Neuronal stem cell (in vitro differentiated cells): ENCODE results near the gene POLR3H.

Experiments
- DNase-seq: peaks from one replicate; pipeline ENCODE4 v3.0.0-alpha.2; 2013; ENCODE audit warnings: low spot score
- H2AFZ ChIP-seq: one replicate; pipeline ENCODE4 v1.6.1; 2013; ENCODE audit warnings: mild to moderate bottlenecking, low read length, inconsistent platforms
- H2AK5ac ChIP-seq: 2 replicates; pipeline ENCODE4 v1.6.1; 2013; ENCODE audit warnings: low read depth, mild to moderate bottlenecking, inconsistent platforms, low read length, moderate library complexity, mixed read lengths
- H2BK120ac ChIP-seq: 2 replicates; pipeline ENCODE4 v1.6.1; 2013; ENCODE audit warnings: low read depth, mild to moderate bottlenecking, inconsistent platforms, low read length, moderate library complexity, mixed read lengths
- H2BK12ac ChIP-seq: one replicate; pipeline ENCODE4 v1.6.1; 2013; ENCODE audit warnings: low read length, inconsistent platforms
- H2BK15ac ChIP-seq: 2 replicates; pipeline ENCODE4 v1.6.1; 2013; ENCODE audit warnings: mild to moderate bottlenecking, low read length, inconsistent platforms, mixed read lengths
- H2BK5ac ChIP-seq: one replicate; pipeline ENCODE4 v1.6.1; 2013; ENCODE audit warnings: inconsistent platforms, mild to moderate bottlenecking, low read length, moderate library complexity
- H3K14ac ChIP-seq: one replicate; pipeline ENCODE4 v1.6.1; 2013; ENCODE audit warnings: low read length, inconsistent platforms
- H3K18ac ChIP-seq: 2 replicates; pipeline ENCODE4 v1.6.1; 2013; ENCODE audit warnings: low read length, inconsistent platforms
- H3K23ac ChIP-seq: 2 replicates; pipeline ENCODE4 v1.6.1; 2013; ENCODE audit warnings: low read depth, mild to moderate bottlenecking, mixed read lengths, low read length, inconsistent platforms; ENCODE audit not compliant: poor library complexity
- H3K27ac ChIP-seq: replicated peaks from 3 replicates; pipeline ENCODE4 v1.5.1; 2013; ENCODE audit warnings: low read length, inconsistent platforms
- H3K27me3 ChIP-seq, 3 experiments: 2 replicates each; pipeline ENCODE4 v1.6.1; 2013; ENCODE audit warnings: low read length in 3 of 3, mild to moderate bottlenecking in 2 of 3, inconsistent platforms in 1 of 3, low read depth in 1 of 3, mixed read lengths in 1 of 3, moderate library complexity in 1 of 3; ENCODE audit not compliant: control insufficient read depth in 3 of 3, insufficient read depth in 3 of 3
- H3K36me3 ChIP-seq, 2 donors: replicated peaks in 1 of 2; 2 replicates each; pipeline ENCODE4 v1.6.1; 2013; ENCODE audit warnings: low read length in 2 of 2; ENCODE audit not compliant: control insufficient read depth in 2 of 2, insufficient read depth in 2 of 2
- H3K4ac ChIP-seq: 2 replicates; pipeline ENCODE4 v1.6.1; 2013; ENCODE audit warnings: inconsistent platforms, mild to moderate bottlenecking, low read length, moderate library complexity
- H3K4me1 ChIP-seq, 2 donors: 1 replicate in 1 of 2; 2 replicates in 1 of 2; pipeline ENCODE4 v1.6.1; 2013; ENCODE audit warnings: low read length in 2 of 2, low read depth in 1 of 2; ENCODE audit not compliant: control insufficient read depth in 2 of 2, insufficient read depth in 1 of 2
- H3K4me2 ChIP-seq: one replicate; pipeline ENCODE4 v1.6.1; 2013; ENCODE audit warnings: mild to moderate bottlenecking, low read length, inconsistent platforms; ENCODE audit not compliant: insufficient read depth, poor library complexity, severe bottlenecking
- H3K4me3 ChIP-seq, 2 donors: 2 replicates each; pipeline ENCODE4 v1.5.1; 2013; ENCODE audit warnings: low read length in 2 of 2, mild to moderate bottlenecking in 2 of 2, inconsistent platforms in 1 of 2, moderate library complexity in 1 of 2
- H3K79me1 ChIP-seq: one replicate; pipeline ENCODE4 v1.6.1; 2013; ENCODE audit warnings: low read depth, mild to moderate bottlenecking, inconsistent platforms, low read length, moderate library complexity
- H3K9ac ChIP-seq: one replicate; pipeline ENCODE4 v1.6.1; 2013; ENCODE audit warnings: mild to moderate bottlenecking, low read depth, low read length, inconsistent platforms; ENCODE audit not compliant: poor library complexity
- H3K9me3 ChIP-seq, 2 donors: replicated peaks in 1 of 2; 2 replicates each; pipeline versions ENCODE3 to v1.6.1; 2013; ENCODE audit warnings: low read length in 2 of 2, mild to moderate bottlenecking in 2 of 2, inconsistent platforms in 1 of 2, low read depth in 1 of 2, mixed read lengths in 1 of 2, moderate library complexity in 1 of 2; ENCODE audit not compliant: control insufficient read depth in 2 of 2, insufficient read depth in 1 of 2
- H4K8ac ChIP-seq: one replicate; pipeline ENCODE4 v1.6.1; 2013; ENCODE audit warnings: low read depth, mild to moderate bottlenecking, inconsistent platforms, low read length, moderate library complexity
- H4K91ac ChIP-seq: one replicate; pipeline ENCODE4 v1.6.1; 2013; ENCODE audit warnings: low read length, low read depth, mild to moderate bottlenecking, inconsistent platforms; ENCODE audit not compliant: poor library complexity
- WGBS, 2 donors: extraction: QIAGEN DNeasy Blood & Tissue Kit; methylation state at CpG; one replicate each; pipeline ENCODE4 v1.1.7; 2013; ENCODE audit warnings: missing lambda C conversion rate in 2 of 2, mixed read lengths in 1 of 2; ENCODE audit not compliant: insufficient read length in 2 of 2, insufficient replicate concordance in 1 of 2; ENCODE audit errors: extremely low coverage in 2 of 2; 5-methylcytosine and 5-hydroxymethylcytosine counted together

Gene POLR3H

GRCh38 chr22:41587347-41587723 lies 43.1 kb upstream of the POLR3H start:
- Histone ChIP-seq H3K18ac (no peak overlapping the region), H4K91ac (no peak overlapping the region), H4K8ac (no peak overlapping the region), H3K36me3 (peaks cover 0 to 13% of the 10 kb centered on the region in 2 donors), H3K4me3 (no peak overlapping the region), H2AK5ac (no peak overlapping the region), H2BK5ac (no peak overlapping the region), H3K4me1 (peaks cover 6% of the 10 kb centered on the region in 2 donors), H3K9me3 (no peaks in the 10 kb centered on the region), H3K27ac (no peak overlapping the region), H3K27me3 (no peaks in the 10 kb centered on the region), H2BK120ac (no peak overlapping the region), H3K4me2 (peak overlapping the region; percentile 11), H3K79me1 (no peaks in the 10 kb centered on the region), H3K9ac (no peak overlapping the region), H3K23ac (no peak overlapping the region), H2AFZ (no peak overlapping the region), H2BK15ac (no peak overlapping the region), H2BK12ac (no peak overlapping the region), H3K4ac (no peak overlapping the region), H3K14ac (no peak overlapping the region)
- WGBS, 2 donors, result no CpG with 5 or more reads among the region's 7 CpGs
- no peak for DNase-seq

GRCh38 chr22:41585898-41586297 lies 41.6 kb upstream of the POLR3H start:
- no peak for DNase-seq
- Histone ChIP-seq H4K8ac (no peak overlapping the region), H2AK5ac (no peak overlapping the region), H3K18ac (no peak overlapping the region), H3K4me3 (no peak overlapping the region), H3K27me3 (no peaks in the 10 kb centered on the region), H3K4me1 (peaks cover 6% of the 10 kb centered on the region in 2 donors), H4K91ac (no peak overlapping the region), H3K79me1 (no peaks in the 10 kb centered on the region), H2BK12ac (no peak overlapping the region), H3K23ac (no peak overlapping the region), H3K9ac (no peak overlapping the region), H3K14ac (no peak overlapping the region), H2BK5ac (no peak overlapping the region), H2AFZ (no peak overlapping the region), H3K4me2 (no peak overlapping the region), H2BK120ac (no peak overlapping the region), H2BK15ac (no peak overlapping the region), H3K36me3 (peaks cover 0 to 15% of the 10 kb centered on the region in 2 donors), H3K27ac (no peak overlapping the region), H3K9me3 (no peaks in the 10 kb centered on the region), H3K4ac (no peak overlapping the region)
- WGBS, 2 donors, result no CpG with 5 or more reads among the region's 7 CpGs

- WGBS, 2 donors, result no CpG with 5 or more reads among the region's 6 CpGs
Measured at GRCh38 chr22:41584881-41585280, 40.6 kb upstream of the POLR3H start.

GRCh38 chr22:41582694-41583093 lies 38.4 kb upstream of the POLR3H start:
- Histone ChIP-seq H3K14ac (no peak overlapping the region), H3K23ac (no peak overlapping the region), H2AFZ (no peak overlapping the region), H3K27ac (no peak overlapping the region), H3K27me3 (no peaks in the 10 kb centered on the region), H3K18ac (no peak overlapping the region), H4K8ac (no peak overlapping the region), H3K4me1 (no peaks in the 10 kb centered on the region), H3K9me3 (no peaks in the 10 kb centered on the region), H2BK15ac (no peak overlapping the region), H2AK5ac (no peak overlapping the region), H3K79me1 (no peaks in the 10 kb centered on the region), H4K91ac (no peak overlapping the region), H3K4me2 (no peak overlapping the region), H3K4ac (no peak overlapping the region), H2BK5ac (no peak overlapping the region), H2BK120ac (no peak overlapping the region), H3K4me3 (peak overlapping the region in 1 of 2 donors; percentile 8), H2BK12ac (no peak overlapping the region), H3K9ac (no peak overlapping the region), H3K36me3 (peaks cover 2 to 22% of the 10 kb centered on the region in 2 donors)
- WGBS, 2 donors, result no CpG with 5 or more reads among the region's 8 CpGs
- no peak for DNase-seq

More at GRCh38 chr22:41584881-41585280, 40.6 kb upstream of the POLR3H start:
- Histone ChIP-seq H2BK120ac (no peak overlapping the region), H3K14ac (no peak overlapping the region), H3K23ac (no peak overlapping the region), H2BK15ac (no peak overlapping the region), H2AFZ (no peak overlapping the region), H3K4me2 (no peak overlapping the region), H3K27ac (no peak overlapping the region), H3K9ac (no peak overlapping the region), H3K18ac (no peak overlapping the region), H3K36me3 (peaks cover 2 to 18% of the 10 kb centered on the region in 2 donors), H3K27me3 (no peaks in the 10 kb centered on the region), H3K4ac (no peak overlapping the region), H3K9me3 (no peaks in the 10 kb centered on the region), H4K91ac (no peak overlapping the region), H2BK5ac (no peak overlapping the region), H2AK5ac (no peak overlapping the region), H2BK12ac (no peak overlapping the region), H3K4me3 (peak overlapping the region in 1 of 2 donors; percentile 32), H3K4me1 (peaks cover 6% of the 10 kb centered on the region in 2 donors), H3K79me1 (no peaks in the 10 kb centered on the region), H4K8ac (no peak overlapping the region)
- no peak for DNase-seq
